Stimulated activated CD4-positive, alpha-beta T cell treated with anti-CD3 and anti-CD28 coated beads, Interleukin-4, amount 100 ng/mL, for 1 hour (primary cell): ENCODE measurements around the gene OR1L6.

ENCODE experiments used
- DNase-seq: peaks from one replicate; pipeline ENCODE4 v3.0.0-alpha.2; 2020

The OR1L6 gene, protein sequence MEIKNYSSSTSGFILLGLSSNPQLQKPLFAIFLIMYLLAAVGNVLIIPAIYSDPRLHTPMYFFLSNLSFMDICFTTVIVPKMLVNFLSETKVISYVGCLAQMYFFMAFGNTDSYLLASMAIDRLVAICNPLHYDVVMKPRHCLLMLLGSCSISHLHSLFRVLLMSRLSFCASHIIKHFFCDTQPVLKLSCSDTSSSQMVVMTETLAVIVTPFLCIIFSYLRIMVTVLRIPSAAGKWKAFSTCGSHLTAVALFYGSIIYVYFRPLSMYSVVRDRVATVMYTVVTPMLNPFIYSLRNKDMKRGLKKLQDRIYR

GRCh38 chr9:122742003-122742402 lies at the start of gene OR1L6:
TSS of gene OR1L6 (plus strand) at chr9:122742303. CDS start at chr9:122749848, 7,545 bp downstream.
- no peak for DNase-seq

DNA sequence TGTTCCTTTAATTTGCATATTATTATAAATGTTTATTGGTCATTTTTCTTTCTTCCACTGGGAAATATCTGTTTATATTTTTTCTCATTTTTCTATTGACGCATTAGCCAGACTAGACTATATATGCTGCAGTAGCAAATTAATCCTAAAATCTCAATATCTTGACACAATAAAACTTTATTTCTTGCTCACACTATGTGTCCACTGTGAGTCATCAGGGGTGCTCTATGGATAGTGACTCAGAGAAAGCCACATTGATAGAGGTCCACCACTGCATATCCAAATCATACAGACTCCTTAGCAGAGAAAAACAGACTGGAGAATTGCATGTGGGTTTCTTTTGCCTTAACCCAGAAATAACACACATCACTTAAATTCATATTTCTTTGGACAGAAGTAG lies 46.4 kb upstream of the OR1L6 start:
- DNase-seq, result no peak

DNA sequence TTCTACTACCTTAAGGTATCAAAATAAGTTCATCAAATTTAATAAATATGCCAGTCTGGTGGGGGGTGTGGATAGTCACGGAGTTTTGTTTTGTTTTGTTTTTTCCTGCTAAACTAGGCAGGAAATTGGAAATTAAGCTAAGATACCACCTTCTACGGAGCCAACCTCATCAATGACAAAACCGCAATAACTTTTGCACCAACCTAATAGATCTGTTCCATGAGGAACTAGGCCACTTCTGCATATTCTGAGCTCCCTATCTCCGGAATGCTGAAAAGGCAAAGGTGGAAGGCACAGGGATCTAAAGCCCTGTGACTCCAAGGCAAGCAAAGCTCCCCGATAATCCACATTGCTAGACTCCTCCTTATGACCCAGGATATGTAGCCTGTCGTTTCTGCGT lies 24.1 kb upstream of the OR1L6 start:
- DNase-seq, result no peak

- DNase-seq, result no peak
These were observed 22.9 kb upstream of the OR1L6 start for GRCh38 chr9:122719218-122719617.

- DNase-seq, result no peak
These were observed 18.4 kb upstream of the OR1L6 start, which contains the start of gene OR1L4 for GRCh38 chr9:122723690-122724089. TSS of gene OR1L4 (plus strand) at chr9:122723990. CDS start at chr9:122723990, 0 bp downstream.

DNA sequence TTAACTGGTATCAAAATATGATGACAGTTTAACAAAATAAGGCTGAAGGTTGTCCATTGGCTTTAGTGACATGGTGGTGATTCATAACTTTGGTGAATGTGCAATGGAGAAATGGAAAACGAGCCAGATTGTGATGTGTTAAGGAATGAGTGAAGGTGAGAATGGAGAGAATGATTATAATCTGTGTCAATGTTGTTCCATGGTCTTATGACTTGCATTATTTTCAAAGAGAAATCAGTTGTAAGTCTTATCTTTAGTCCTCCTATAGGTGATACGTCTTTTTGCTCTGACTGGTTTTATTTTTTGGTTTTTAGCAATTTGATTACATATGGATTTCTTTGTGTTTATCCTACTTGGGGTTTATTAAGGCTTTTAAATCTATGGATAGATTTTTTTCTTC lies 12.7 kb downstream of the OR1L6 start:
- DNase-seq, result no peak

DNA sequence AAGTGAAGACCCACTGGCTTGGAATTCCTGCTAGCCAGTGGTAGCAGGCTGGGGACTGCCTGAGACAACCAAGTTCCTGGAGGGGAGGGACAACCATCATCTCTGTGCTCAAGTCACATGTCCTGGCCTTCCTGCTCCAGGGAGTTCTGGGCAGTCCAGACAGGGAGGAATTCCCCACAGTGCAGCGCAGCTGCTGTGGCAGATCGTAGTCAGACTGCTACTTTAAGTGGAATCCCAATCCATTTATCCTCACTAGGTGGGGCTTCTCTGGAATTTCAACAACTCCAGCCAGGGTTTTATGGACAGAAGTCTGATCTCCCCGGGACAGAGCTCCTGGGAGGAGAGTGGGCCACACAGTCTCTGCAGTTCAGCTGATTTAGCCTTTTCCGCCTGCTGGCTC lies 25.7 kb downstream of the OR1L6 start:
- DNase-seq, result no peak

DNA sequence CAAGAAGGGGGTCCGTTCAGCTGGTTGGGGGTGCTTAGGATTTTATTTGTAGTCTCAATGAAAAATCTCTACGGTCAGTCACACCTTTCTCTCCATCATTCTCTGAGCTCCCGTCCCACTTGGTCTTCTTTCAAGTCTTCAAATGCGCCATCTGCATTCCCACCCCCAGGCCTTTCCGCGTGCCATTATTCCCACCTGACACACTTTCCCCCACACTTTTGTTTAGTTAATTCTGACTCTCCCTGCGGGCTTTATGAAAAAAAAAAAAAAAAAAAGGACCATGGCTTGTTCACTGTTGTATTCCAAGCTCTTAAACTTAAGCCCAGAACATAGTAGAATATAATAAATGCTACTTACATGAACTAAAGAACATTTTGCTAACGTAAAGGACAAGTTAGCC lies 34.9 kb downstream of the OR1L6 start:
- DNase-seq, result no peak

GRCh38 chr9:122777935-122778627 lies 36.0 kb downstream of the OR1L6 start:
- DNase-seq, result no peak

DNA sequence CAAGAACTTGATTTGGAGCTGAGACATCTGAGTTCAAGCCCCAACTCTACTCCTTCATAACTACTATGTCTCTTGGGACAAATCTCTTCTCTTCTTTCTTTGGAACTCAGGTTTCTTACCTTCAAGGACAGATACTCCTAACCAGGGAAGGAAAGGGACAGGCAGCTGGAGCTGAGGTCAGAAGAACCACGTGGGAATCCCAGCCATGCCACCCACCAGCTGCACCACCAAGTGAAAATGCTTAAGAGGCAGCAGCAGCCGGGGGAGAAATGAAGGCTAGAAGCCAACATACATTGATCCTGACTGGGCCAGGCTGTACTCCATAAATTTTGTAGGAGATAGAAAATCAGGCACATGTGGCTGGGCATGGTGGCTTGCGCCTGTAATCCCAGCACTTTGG lies 37.1 kb downstream of the OR1L6 start:
- no peak for DNase-seq

GRCh38 chr9:122780026-122780425 lies 37.9 kb downstream of the OR1L6 start:
- no peak for DNase-seq

DNA sequence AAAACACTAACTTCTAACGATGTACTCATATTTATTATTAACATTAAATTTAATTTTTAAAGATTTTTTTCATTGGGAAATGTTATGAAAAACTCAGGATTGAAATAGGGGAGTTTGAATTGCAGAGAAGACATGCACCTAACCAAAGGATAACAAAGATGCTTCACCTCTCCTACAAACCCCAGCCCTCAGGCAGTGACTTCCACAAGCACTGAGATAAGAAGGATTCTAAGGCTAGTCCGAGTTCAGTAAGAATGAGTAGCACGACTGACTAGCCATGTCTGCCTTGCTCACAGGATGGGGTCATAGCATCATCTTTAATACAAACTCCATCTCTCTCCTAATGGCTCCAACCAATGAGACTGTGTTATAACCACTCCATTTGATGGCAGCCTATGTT lies 39.6 kb downstream of the OR1L6 start:
- no peak for DNase-seq

- DNase-seq, result no peak
These were observed 43.2 kb downstream of the OR1L6 start for GRCh38 chr9:122785269-122785668.

- no peak for DNase-seq
These were observed 44.2 kb downstream of the OR1L6 start for GRCh38 chr9:122786338-122786737.

DNA sequence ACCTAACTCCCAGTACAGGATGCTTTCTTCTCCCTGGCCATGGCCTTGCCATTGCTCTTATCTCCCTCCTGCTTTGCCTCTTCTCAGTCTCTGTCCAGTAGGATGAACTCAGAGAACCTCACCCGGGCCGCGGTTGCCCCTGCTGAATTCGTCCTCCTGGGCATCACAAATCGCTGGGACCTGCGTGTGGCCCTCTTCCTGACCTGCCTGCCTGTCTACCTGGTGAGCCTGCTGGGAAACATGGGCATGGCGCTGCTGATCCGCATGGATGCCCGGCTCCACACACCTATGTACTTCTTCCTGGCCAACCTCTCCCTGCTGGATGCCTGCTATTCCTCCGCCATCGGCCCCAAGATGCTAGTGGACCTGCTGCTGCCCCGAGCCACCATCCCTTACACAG lies 46.7 kb downstream of the OR1L6 start, which contains the start of gene OR5C1:
Gene OR5C1 (plus strand): TSS at position 103 of the 400 bp plus-strand sequence. CDS start 0 bp downstream, at position 103.
- no peak for DNase-seq

- no peak for DNase-seq
These were observed 47.3 kb downstream of the OR1L6 start for GRCh38 chr9:122789256-122790046.

DNA sequence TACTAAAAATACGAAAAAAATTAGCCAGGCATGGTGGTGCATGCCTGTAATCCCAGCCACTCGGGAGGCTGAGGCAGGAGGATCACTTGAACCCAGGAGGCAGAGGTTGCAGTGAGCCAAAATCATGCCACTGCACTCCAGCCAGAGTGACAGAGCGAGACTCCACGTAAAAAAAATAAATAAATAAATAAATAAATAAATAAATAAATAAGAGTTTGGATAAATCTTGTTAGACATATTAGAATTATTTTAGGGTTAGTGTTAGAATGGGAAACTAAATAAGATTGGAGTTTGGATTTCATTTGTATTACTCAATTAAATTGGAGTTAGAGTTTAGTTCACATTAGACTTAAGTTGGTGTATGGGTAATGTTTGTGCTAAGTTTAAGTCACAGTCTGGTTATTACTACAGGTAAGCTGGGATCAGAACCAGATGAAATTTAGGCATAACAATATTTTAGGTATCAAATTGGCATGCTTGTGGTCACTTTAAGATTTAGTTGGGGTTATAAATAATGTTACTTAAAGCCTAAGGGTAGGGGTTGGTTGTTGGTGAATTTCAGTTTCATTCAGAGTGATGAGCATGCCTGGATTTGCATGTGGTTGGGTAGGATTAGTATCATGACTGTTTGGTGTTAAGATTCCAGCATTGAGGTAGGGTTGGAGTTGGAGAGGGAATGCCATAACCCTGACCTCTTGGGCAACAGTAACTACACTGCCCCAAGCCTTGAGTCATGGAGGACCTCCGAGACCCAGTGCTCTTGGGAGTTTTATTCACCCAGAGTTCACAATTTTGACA lies 50.0 kb downstream of the OR1L6 start:
- DNase-seq, result no peak

DNA sequence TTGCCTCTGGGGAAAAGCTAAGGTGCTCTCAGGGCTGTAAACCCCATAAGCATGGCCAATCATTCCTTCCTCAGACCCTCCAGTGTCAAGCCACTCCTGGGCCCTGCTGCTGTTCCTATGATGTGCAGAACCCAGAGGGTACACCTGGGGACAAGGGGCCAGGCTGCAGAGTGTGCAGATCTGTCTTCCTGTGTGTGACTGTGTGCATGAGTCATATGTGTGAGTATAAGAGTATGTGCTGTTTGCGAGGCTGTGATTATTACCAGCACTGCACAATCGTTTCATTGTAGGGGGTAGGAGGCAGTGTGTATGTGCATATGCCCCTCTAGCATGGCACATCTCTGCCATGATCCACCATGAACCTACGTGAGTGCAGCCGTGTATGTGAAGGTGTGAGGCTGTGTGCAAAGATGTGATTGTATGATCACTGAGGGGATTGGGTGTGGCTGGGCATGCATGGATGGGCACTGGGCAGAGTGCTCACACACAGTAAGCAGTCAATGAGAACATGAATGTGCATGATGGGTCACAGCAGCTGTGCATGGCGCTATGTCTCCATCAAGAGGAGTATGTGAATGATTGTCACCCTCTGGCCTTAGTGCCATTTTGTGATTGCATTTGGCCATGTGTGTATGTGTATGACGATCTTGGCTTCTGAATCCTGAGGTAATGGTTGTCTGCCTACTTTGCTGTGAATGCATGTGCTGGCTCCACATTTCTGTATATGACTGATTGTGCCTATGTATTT lies 55.4 kb downstream of the OR1L6 start:
- no peak for DNase-seq
